HCEC 1CT (cell line): ENCODE results near the gene LBR.

Experiments
- DNase-seq: peaks from one replicate; pipeline ENCODE4 v3.0.0-alpha.2; 2017

LBR gene

DNA sequence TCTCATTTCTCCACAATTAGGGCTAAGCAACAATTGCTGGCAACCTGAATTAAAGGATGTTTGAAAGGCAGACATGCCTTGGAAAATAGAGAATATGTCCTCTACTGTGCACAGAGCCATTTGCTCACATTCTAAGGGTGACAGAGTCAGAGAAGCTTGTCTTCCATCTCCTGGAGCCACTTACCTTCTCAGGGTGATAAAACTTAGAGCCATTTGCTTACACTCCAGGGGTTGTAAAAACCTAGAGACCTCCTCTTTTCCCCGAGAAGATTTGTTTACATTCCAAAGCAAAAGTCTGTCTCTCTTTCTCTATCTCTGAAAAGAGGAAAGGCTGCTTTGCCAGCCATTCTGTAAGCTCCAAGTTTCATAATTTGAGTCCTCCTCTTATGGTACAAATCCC is 61.3 kb downstream of the LBR start:
- no peak for DNase-seq

GRCh38 chr1:225366018-225366417 is 61.8 kb downstream of the LBR start:
- DNase-seq, result no peak

GRCh38 chr1:225364439-225364838 is 63.4 kb downstream of the LBR start:
- DNase-seq, result no peak

DNA sequence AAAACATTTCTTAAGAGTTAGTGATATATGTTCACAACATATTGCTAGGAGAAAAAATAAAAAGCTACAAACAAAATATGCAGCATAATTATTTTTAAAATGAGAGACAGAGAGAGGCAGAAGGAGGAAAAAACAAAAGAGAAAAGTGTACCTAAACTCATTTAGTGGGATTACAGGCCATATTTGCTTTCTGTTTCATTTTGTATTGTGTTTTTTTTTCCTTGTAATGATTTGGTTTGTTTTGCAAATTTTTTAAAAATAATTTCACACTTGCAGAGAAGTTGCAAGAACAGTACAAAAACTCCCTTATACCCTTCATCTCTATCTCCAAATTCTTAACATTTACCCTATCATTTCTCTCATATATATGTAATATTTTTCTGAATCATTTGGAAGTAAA is 65.0 kb downstream of the LBR start:
- no peak for DNase-seq

DNA sequence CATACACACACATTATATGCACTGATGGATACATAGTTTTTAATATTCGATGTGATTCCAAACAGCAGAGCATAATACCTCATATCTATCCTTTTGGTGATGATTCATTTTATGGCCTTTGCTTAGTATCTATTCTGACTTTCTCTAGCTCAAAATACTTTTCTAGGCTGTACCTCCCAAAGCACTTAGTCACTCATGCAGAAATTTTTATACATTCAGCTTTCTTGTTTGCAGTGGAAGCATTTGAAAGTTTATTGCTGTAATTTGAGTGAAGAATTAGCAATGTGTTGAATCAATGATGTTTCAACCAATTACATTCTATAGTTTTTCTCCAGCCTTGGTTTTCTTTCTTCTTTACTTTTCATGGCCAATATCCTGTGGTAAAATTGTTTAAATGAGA is 66.7 kb downstream of the LBR start:
- DNase-seq, result no peak

GRCh38 chr1:225360119-225360518 is 67.7 kb downstream of the LBR start:
- DNase-seq, result no peak

GRCh38 chr1:225355863-225356262 is 72.0 kb downstream of the LBR start:
- DNase-seq, result no peak

DNA sequence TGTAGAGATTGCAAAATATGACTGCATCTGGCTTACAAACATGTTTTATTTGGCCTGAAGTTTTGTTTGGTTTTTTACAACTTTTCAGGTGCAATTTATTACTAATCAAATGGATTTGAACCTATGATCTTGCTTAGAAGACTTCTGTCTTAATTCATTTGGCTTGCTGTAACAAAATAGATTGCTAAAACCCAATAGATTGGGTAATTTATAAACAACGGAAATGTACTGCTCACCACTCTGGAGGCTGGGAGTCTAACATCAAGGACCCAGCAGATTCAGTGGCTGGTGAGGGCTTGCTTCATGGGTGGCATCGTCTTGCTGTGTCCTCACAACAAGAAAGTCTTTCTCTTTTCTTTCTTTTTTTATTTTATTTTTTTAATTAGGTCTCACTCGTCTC is 72.9 kb downstream of the LBR start:
- DNase-seq, result no peak
